DND-41 (cell line): ENCODE results near the gene ARAP1.

Source experiments
- ATAC-seq: fragments of 200-7000 bp; cut with Tn5 transposase; 3 replicates; pipeline ENCODE4 v1.9.1; 2021; ENCODE audit warnings: low read depth; ENCODE audit not compliant: insufficient read depth
- DNase-seq: peaks from one replicate; pipeline ENCODE4 v3.0.0-alpha.2; 2020
- H2AFZ ChIP-seq: 2 replicates; pipeline ENCODE4 v1.6.0; 2012; ENCODE audit warnings: low read depth, low read length
- H3K27ac ChIP-seq: 2 replicates; pipeline ENCODE4 v1.5.1; 2012; ENCODE audit warnings: low read length, inconsistent platforms
- H3K27me3 ChIP-seq: fragments of 200-600 bp; sonication (generic); 2 replicates; pipeline ENCODE4 v1.6.0; 2012; ENCODE audit warnings: low read length, mild to moderate bottlenecking, inconsistent platforms; ENCODE audit not compliant: insufficient read depth, poor library complexity
- H3K36me3 ChIP-seq: 2 replicates; pipeline ENCODE4 v1.5.1; 2012; ENCODE audit warnings: low read length, inconsistent platforms; ENCODE audit not compliant: insufficient read depth
- H3K4me1 ChIP-seq: 2 replicates; pipeline ENCODE4 v1.5.1; 2012; ENCODE audit warnings: mild to moderate bottlenecking, low read length; ENCODE audit not compliant: insufficient read depth
- H3K4me2 ChIP-seq: 2 replicates; pipeline ENCODE4 v1.6.0; 2012; ENCODE audit warnings: mild to moderate bottlenecking, moderate library complexity, low read length, inconsistent platforms; ENCODE audit not compliant: insufficient read depth
- H3K4me3 ChIP-seq, 2 experiments: fragments of 200-600 bp in 1 of 2; shearing (Covaris generic) in 1 of 2; 2 replicates each; pipeline ENCODE4 v1.5.1; 2012 to 2016; ENCODE audit warnings: inconsistent platforms in 2 of 2, low read length in 2 of 2, mild to moderate bottlenecking in 2 of 2, low read depth in 1 of 2, moderate library complexity in 1 of 2
- H3K79me2 ChIP-seq: 2 replicates; pipeline ENCODE4 v1.6.0; 2012; ENCODE audit warnings: low read length, inconsistent platforms; ENCODE audit not compliant: insufficient read depth
- H3K9ac ChIP-seq: 2 replicates; pipeline ENCODE4 v1.6.0; 2012; ENCODE audit warnings: low read depth, mild to moderate bottlenecking, inconsistent platforms, low read length, moderate library complexity
- H3K9me3 ChIP-seq: 2 replicates; pipeline ENCODE4 v1.5.1; 2012; ENCODE audit warnings: low read length, moderate library complexity, mild to moderate bottlenecking, inconsistent platforms; ENCODE audit not compliant: insufficient read depth, severe bottlenecking
- H4K20me1 ChIP-seq: 2 replicates; pipeline ENCODE4 v1.6.0; 2012; ENCODE audit warnings: low read length; ENCODE audit not compliant: insufficient read depth
- EZH2 ChIP-seq: IDR thresholded peaks from 3 replicates; pipeline ENCODE4 v1.6.1; 2012; ENCODE audit warnings: borderline replicate concordance, low read depth, mild to moderate bottlenecking, moderate library complexity, low read length, inconsistent platforms; ENCODE audit not compliant: severe bottlenecking
- TF ChIP-seq, protein P1 (sequence below): IDR thresholded peaks from 2 replicates; pipeline ENCODE4 v1.5.1; 2012; ENCODE audit warnings: borderline replicate concordance, low read length, moderate library complexity, mild to moderate bottlenecking; ENCODE audit not compliant: poor library complexity, severe bottlenecking; ENCODE audit errors: extremely low read depth

ARAP1 gene

GRCh38 chr11:72658989-72659640 is 93.1 kb downstream of the ARAP1 start:
- Histone ChIP-seq H4K20me1 (no peaks in the 10 kb centered on the region; the same call in 1 of the 2 replicates), H3K27ac (no peak overlapping the region), H3K4me1 (no peaks in the 10 kb centered on the region), H3K4me3 (no peak overlapping the region), H3K9ac (no peak overlapping the region), H3K9me3 (no peaks in the 10 kb centered on the region), H3K79me2 (no peaks in the 10 kb centered on the region), H3K36me3 (no peaks in the 10 kb centered on the region), H2AFZ (no peak overlapping the region), H3K4me2 (no peak overlapping the region), H3K27me3 (peaks cover 17% of the 10 kb centered on the region)
- no peak for TF ChIP-seq EZH2
- TF ChIP-seq, protein P1, sequence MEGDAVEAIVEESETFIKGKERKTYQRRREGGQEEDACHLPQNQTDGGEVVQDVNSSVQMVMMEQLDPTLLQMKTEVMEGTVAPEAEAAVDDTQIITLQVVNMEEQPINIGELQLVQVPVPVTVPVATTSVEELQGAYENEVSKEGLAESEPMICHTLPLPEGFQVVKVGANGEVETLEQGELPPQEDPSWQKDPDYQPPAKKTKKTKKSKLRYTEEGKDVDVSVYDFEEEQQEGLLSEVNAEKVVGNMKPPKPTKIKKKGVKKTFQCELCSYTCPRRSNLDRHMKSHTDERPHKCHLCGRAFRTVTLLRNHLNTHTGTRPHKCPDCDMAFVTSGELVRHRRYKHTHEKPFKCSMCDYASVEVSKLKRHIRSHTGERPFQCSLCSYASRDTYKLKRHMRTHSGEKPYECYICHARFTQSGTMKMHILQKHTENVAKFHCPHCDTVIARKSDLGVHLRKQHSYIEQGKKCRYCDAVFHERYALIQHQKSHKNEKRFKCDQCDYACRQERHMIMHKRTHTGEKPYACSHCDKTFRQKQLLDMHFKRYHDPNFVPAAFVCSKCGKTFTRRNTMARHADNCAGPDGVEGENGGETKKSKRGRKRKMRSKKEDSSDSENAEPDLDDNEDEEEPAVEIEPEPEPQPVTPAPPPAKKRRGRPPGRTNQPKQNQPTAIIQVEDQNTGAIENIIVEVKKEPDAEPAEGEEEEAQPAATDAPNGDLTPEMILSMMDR, result no peak
- ATAC-seq (no peak), DNase-seq (no peak)

DNA sequence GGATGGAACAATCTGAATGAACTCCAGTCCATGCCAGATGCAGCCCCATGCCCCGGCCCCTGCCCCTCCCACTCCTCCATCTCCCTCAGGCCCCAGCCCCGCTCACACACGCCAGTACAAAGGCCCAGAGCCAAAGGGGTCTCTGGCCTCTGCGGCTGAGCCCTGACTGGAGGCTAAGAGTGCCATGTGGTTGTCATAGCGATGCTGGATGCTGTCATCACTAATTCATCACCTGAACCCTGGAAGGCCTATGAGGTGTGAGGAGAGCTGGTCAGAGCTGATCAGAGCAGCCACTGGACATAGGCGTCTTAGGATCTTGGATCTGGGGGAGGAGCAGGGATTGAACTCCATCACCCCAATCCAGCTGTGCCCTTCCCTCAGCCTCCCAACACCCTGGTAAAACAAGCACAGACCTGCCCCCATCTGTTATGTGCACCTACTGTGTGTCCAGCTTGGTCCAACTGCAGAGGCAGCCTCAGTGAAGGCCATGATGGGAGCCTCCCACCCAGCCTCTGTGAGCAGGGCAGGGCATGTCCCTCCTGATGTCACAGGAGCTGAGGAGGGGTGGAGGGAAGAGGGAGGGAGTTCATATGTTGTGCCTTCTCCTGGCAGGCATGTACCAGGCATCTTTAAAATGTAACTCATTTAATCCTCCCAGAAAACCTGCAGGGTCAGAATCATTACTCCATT is 94.7 kb downstream of the ARAP1 start:
- Histone ChIP-seq H3K36me3 (no peaks in the 10 kb centered on the region), H3K4me1 (no peaks in the 10 kb centered on the region), H2AFZ (no peak overlapping the region), H3K4me3 (no peak overlapping the region), H3K4me2 (no peak overlapping the region), H3K9me3 (no peaks in the 10 kb centered on the region), H3K79me2 (no peaks in the 10 kb centered on the region), H3K9ac (no peak overlapping the region), H3K27ac (no peak overlapping the region), H3K27me3 (peaks cover 21% of the 10 kb centered on the region), H4K20me1 (no peaks in the 10 kb centered on the region; the same call in none of the 2 replicates)
- TF ChIP-seq EZH2, result no peak
- TF ChIP-seq, protein P1, result no peak
- DNase-seq, result no peak
- ATAC-seq, result no peak

GRCh38 chr11:72655896-72656464 is 96.2 kb downstream of the ARAP1 start:
- Histone ChIP-seq H3K4me1 (no peaks in the 10 kb centered on the region), H4K20me1 (no peaks in the 10 kb centered on the region; the same call in none of the 2 replicates), H3K4me3 (no peak overlapping the region), H3K79me2 (no peaks in the 10 kb centered on the region), H3K27me3 (peaks cover 12% of the 10 kb centered on the region), H3K27ac (no peak overlapping the region), H3K9me3 (no peaks in the 10 kb centered on the region), H3K9ac (no peak overlapping the region), H2AFZ (no peak overlapping the region), H3K4me2 (no peak overlapping the region), H3K36me3 (no peaks in the 10 kb centered on the region)
- DNase-seq, result no peak
- no peak for ATAC-seq
- TF ChIP-seq EZH2, result no peak
- TF ChIP-seq, protein P1, result no peak
